ENCODE results near the gene APBB1IP.

DNA sequence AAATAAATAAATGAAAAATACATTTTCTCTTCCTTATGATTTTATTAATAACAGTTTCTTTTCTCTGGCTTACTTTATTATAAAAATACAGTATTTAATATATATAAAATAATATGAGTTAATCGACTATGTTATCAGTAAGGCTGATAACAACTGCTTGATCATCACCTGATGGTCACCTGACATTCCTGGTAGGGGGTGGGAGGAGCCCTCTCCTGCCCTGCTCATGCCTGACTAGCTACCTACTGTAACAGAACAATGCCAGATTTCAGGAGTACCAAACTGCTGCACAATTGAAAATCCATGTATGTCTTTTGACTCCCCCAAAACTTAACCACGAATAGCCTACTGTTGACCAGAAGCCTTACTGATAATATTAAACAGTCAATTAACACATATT is 1.3 kb upstream of the APBB1IP start:
- TF ChIP-seq, protein P1, sequence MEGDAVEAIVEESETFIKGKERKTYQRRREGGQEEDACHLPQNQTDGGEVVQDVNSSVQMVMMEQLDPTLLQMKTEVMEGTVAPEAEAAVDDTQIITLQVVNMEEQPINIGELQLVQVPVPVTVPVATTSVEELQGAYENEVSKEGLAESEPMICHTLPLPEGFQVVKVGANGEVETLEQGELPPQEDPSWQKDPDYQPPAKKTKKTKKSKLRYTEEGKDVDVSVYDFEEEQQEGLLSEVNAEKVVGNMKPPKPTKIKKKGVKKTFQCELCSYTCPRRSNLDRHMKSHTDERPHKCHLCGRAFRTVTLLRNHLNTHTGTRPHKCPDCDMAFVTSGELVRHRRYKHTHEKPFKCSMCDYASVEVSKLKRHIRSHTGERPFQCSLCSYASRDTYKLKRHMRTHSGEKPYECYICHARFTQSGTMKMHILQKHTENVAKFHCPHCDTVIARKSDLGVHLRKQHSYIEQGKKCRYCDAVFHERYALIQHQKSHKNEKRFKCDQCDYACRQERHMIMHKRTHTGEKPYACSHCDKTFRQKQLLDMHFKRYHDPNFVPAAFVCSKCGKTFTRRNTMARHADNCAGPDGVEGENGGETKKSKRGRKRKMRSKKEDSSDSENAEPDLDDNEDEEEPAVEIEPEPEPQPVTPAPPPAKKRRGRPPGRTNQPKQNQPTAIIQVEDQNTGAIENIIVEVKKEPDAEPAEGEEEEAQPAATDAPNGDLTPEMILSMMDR (conservative IDR thresholded peaks at IDR 0.05; ENCODE audit: low read length), result no peak
- TF ChIP-seq EZH2phosphoT487 (IDR thresholded peaks at IDR 0.05; ENCODE audit: borderline replicate concordance), result no peak

Measured in Loucy (cell line).